PC-3 (cell line): Measurements from ENCODE around the gene RNF4.

ENCODE experiments used
- EZH2 ChIP-seq: fragments of 300-600 bp; sonication (generic); IDR thresholded peaks from one replicate; pipeline ENCODE4 v1.6.1; 2017; ENCODE audit warnings: antibody characterized with exemption, mild to moderate bottlenecking, low read length; ENCODE audit not compliant: unreplicated experiment
- EZH2phosphoT487 ChIP-seq: fragments of 300-600 bp; sonication (generic); IDR thresholded peaks from 2 replicates; pipeline ENCODE4 v1.6.1; 2018; ENCODE audit warnings: mild to moderate bottlenecking, antibody characterized with exemption, low read length, borderline replicate concordance
- TF ChIP-seq, protein P1 (sequence below): fragments of 300-600 bp; sonication (generic); conservative IDR thresholded peaks from 2 replicates; pipeline ENCODE4 v1.5.1; 2017; ENCODE audit warnings: antibody characterized with exemption, low read depth, mild to moderate bottlenecking, low read length

GRCh38 chr4:2551118-2551517 is 82.2 kb downstream of the RNF4 start:
- TF ChIP-seq, protein P1, sequence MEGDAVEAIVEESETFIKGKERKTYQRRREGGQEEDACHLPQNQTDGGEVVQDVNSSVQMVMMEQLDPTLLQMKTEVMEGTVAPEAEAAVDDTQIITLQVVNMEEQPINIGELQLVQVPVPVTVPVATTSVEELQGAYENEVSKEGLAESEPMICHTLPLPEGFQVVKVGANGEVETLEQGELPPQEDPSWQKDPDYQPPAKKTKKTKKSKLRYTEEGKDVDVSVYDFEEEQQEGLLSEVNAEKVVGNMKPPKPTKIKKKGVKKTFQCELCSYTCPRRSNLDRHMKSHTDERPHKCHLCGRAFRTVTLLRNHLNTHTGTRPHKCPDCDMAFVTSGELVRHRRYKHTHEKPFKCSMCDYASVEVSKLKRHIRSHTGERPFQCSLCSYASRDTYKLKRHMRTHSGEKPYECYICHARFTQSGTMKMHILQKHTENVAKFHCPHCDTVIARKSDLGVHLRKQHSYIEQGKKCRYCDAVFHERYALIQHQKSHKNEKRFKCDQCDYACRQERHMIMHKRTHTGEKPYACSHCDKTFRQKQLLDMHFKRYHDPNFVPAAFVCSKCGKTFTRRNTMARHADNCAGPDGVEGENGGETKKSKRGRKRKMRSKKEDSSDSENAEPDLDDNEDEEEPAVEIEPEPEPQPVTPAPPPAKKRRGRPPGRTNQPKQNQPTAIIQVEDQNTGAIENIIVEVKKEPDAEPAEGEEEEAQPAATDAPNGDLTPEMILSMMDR = no peak
- TF ChIP-seq EZH2 (no peak), EZH2phosphoT487 (no peak)
